GM19455 (cell line): Measurements from ENCODE around the gene MARCO.

Experiments used
- ATAC-seq: cut with Tn5 transposase; IDR thresholded peaks from one replicate; pipeline ENCODE4 v1.9.1; 2021; ENCODE audit not compliant: unreplicated experiment

MARCO gene

DNA sequence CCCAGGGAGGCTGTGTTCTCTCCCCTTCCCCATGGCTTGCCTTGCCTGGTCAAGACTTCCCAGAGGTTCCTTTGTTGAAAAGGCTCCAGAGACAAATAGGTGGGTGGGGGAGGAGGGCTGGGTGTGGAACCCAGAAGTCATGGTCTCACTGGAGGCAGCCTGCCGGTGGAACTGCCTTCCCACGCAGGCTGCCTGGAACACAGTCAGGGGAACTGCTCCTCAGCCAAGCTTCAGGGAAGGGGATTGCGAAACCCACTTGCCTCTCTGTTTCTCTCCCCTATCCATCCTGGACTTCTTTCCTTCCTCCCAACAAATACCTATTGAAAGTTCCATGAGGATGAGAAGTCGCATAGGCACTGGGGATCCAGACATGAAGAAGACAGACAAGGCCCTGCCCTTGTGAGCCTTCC is 31.6 kb downstream of the MARCO start:
- no peak for ATAC-seq

DNA sequence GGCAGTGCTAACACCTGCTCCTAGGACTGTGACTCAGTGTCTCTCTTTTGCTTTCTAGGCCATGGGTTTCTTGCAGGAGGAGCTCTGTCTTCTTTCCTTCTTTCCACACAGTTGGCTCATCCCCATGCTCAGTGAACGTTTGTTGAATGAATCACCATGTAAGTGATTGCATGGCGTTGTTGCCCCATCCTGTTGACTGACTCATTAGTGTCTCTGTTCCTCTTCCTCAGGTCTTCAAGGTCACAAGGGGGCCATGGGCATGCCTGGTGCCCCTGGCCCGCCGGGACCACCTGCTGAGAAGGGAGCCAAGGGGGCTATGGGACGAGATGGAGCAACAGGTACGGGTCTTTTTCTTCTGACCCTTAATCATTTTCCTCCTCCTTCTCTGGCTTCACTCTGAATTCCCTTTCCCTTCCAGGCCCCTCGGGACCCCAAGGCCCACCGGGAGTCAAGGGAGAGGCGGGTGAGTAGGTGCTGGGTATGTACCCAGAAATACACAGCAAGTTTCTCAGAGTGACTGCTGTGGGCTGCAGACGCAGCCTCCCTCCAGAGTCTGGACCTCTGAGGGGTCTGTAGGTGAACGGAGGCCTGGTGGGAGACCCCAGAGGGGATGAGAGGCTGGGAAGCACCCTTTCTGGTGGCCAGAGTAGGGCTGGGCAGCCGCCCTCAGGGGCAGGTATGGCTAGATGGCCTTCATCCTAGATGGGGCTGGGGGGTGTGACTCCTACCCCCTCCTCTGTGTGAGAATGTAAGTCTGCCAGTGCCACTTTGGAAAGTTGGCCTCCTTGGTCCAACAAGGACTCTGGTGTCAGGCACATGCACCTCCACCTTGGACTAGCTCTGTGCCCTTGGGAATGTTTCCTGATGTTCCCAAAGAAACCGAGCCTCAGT is 32.4 kb downstream of the MARCO start:
- no peak for ATAC-seq

- no peak for ATAC-seq
Measured at GRCh38 chr2:118975133-118975532, 33.1 kb downstream of the MARCO start.

GRCh38 chr2:118978064-118978463 is 36.1 kb downstream of the MARCO start:
- ATAC-seq, result no peak

DNA sequence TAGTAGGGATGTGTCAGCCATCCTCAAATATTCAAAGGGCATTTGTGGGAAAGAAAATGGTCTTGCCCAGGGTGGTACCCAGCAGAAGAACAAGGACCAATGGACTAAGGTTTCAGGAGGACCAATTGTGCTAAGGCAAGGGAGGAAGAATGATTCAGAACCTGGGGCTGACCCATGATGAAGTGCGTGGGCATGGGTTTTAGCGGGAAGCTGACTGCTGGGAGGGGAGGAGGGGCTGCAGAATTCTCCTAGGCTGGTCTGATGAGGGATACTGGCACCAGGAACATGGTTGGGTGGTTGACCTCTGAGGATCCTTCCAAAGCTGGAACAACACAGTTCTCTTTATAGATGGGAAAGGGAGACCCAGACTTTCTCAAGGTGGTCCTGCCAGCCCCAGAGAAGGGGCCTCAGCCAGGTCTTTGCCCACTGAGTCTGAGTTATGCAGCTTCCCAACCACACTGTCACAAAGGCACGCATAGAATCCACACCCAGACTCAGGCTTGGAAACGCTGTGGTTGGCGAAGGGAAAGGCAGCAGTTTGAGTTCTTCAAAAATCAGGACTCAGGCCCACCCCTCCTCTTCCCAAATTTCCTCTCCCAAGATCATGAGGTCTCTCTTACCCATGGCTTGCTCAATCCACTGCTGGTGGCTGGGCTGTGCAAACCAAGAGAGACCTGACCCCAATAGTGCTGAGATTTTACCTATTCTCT is 37.3 kb downstream of the MARCO start:
- no peak for ATAC-seq

GRCh38 chr2:118980022-118980421 is 38.0 kb downstream of the MARCO start:
- no peak for ATAC-seq

- no peak for ATAC-seq
Measured at GRCh38 chr2:118980573-118980972, 38.6 kb downstream of the MARCO start.

DNA sequence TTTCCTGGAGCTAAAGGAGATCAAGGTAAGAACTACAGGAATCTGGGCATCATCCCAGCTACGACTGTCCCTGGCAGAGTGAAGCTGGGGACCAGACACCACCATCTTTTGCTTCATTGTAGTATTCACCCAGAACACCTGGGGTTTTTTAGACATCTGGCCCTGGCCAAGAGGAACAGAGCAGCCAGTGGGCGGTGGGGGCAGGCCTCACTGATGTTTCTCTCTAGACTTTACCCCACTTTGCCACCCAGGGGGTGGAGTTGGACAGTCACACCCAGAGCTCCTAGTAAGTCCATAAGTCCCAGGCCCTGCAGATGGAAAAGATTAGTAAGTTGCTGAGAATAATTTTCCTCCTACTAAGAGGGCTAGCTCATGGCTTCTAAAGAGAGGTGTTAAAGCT is 39.6 kb downstream of the MARCO start:
- no peak for ATAC-seq

DNA sequence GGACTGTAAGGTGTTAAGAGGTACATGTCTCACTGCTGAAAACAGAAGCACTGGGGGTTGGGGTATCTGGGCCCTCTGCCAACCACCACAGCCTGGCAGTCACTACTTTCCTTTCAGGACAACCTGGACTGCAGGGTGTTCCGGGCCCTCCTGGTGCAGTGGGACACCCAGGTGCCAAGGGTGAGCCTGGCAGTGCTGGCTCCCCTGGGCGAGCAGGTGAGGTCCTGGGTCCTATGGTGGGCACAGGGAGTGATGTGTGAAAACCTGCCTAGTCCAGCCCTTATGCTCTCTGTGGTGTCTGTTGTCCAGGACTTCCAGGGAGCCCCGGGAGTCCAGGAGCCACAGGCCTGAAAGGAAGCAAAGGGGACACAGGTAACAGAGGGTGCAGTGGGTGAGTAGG is 40.0 kb downstream of the MARCO start:
- ATAC-seq, result no peak

- ATAC-seq, result no peak
Measured at GRCh38 chr2:118983133-118983532, 41.1 kb downstream of the MARCO start.

- no peak for ATAC-seq
Measured at GRCh38 chr2:118983915-118984314, 41.9 kb downstream of the MARCO start.

GRCh38 chr2:118986738-118987137 is 44.7 kb downstream of the MARCO start:
- ATAC-seq, result no peak

DNA sequence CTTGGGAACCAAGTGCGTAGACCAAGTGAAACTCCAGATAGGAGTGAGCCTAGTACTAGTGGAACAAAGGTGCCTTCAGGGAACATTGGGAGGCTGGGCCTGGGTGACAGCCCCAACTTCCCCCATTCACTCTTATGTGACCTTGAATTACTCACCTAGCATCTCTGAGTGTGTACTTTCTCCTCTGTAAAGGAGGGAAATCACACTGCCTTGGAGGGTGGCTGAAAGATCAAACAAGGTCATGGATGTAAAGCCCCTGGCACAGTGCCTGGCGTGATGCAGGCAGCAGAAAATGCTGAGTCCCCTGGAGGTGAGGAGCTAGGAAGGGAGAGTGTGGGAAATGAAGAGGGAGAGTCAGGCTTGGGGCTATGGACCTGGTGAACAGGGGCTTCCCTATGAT is 45.9 kb downstream of the MARCO start:
- no peak for ATAC-seq

- no peak for ATAC-seq
Measured at GRCh38 chr2:118988706-118989105, 46.7 kb downstream of the MARCO start.

DNA sequence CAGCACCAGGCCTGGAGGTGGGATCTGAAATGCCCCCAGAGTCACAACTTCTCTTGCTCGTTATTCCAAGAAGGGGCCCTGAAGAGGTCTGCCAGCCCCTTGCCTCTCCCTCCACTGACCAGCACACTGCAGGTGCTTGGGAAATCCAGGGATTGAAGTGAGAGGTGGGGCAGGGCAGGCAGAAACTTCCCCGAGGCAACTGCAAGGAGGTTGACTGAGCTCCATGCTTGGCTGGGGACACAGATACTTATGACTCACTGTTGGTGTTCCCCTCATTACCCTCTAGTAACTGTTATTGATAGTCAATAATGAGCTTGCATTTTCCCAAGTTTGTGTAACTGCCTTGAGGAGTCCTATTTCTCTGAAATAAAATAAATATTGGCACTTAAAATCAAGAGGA is 47.5 kb downstream of the MARCO start:
- ATAC-seq, result no peak

GRCh38 chr2:118990757-118991545 is 49.0 kb downstream of the MARCO start:
- no peak for ATAC-seq

DNA sequence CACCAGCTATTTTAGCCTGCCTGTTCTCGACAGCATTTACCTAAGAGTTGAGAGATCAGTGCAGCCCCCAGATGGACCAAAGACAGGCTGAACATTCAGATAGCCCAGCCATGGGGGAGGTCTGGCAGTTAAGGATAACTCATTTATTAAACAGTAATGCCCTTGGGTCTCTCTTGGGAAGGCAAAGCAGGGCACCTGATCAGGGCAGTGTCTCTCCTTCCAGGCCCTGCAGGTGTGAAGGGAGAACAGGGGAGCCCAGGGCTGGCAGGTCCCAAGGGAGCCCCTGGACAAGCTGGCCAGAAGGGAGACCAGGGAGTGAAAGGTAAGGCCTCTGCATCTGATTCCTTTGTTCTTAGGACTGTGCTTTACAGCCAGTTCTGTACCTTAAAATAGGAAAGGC is 49.6 kb downstream of the MARCO start:
- no peak for ATAC-seq

DNA sequence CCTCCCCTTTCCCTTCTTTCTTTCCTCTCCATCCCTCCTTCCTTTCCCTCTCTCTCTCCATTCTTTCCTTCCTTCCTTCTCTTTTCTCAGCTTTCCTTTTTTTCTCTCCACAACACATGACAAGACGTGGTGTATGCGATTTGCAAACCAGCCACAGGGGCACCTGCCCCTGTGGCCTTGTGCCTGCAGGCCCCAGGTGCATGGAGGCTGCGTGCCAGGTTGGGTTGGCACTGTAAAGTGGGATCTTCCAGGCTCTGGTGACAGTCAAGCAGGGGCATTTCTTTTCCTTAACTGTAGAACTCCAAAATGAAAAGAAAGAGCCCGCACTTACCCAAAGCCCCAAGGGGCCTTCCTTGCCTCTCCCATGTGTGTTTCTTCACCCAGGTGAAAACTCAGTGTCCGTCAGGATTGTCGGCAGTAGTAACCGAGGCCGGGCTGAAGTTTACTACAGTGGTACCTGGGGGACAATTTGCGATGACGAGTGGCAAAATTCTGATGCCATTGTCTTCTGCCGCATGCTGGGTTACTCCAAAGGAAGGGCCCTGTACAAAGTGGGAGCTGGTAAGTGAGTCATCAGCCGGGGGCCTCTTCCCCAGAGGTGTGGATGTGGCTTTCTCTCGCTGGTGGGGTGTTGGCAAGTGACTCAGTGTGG is 50.9 kb downstream of the MARCO start:
- no peak for ATAC-seq

GRCh38 chr2:118993392-118993752 is 51.4 kb downstream of the MARCO start:
- ATAC-seq, result no peak

DNA sequence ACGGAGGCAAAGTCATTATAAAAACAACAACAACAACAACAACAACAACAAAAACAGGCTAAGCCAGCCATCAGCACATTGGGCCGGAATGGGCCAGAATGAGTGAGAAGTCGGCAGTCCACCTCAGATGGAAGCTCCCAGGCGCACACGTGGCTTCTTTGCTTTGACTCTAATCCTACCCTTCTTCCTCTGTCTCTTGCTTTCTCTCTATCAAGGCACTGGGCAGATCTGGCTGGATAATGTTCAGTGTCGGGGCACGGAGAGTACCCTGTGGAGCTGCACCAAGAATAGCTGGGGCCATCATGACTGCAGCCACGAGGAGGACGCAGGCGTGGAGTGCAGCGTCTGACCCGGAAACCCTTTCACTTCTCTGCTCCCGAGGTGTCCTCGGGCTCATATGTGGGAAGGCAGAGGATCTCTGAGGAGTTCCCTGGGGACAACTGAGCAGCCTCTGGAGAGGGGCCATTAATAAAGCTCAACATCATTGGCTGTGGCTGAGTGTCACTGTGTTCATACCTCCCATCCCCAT is 52.2 kb downstream of the MARCO start:
- no peak for ATAC-seq

DNA sequence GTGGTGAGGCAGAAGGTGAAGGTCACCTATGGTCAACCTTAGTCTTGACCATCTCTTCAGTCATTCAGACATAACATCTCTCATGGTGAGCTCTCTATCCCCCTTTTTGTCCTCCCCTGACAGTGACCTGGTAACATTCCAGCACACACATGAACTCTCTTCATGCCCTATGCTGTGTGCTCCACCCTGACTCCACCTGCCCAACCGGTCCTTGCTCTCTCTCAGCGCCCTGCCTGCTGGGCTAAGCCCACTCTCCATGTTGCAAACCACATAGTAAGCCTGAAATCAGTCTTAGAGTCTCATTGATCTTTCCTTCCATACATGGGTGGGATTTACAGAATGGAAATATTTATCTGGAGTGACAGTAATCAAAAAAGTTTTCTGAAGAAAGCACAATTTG is 52.8 kb downstream of the MARCO start:
- ATAC-seq, result no peak
